NCI-H1417 treated with DMSO at 0.1 percent for 48 hours (cell line): ENCODE results near the gene UBAC2.

Source experiments
- DNase-seq: peaks from one replicate; lab custom pipeline; 2025; lab: John Stamatoyannopoulos, UW

The UBAC2 gene

GRCh38 chr13:99359528-99359927 is 158.9 kb downstream of the UBAC2 start:
- DNase-seq, result no peak

GRCh38 chr13:99360696-99361095 is 160.0 kb downstream of the UBAC2 start:
- no peak for DNase-seq

GRCh38 chr13:99361197-99361596 is 160.5 kb downstream of the UBAC2 start:
- no peak for DNase-seq

GRCh38 chr13:99362362-99362761 is 161.7 kb downstream of the UBAC2 start:
- no peak for DNase-seq

GRCh38 chr13:99363391-99363790 is 162.7 kb downstream of the UBAC2 start:
- no peak for DNase-seq

GRCh38 chr13:99363949-99364348 is 163.3 kb downstream of the UBAC2 start:
- DNase-seq, result no peak

- no peak for DNase-seq
These were observed 165.7 kb downstream of the UBAC2 start for GRCh38 chr13:99366075-99366987.

- no peak for DNase-seq
These were observed 166.5 kb downstream of the UBAC2 start for GRCh38 chr13:99367106-99367616.

- no peak for DNase-seq
These were observed 167.2 kb downstream of the UBAC2 start for GRCh38 chr13:99367663-99368448.

- no peak for DNase-seq
These were observed 170.0 kb downstream of the UBAC2 start for GRCh38 chr13:99370481-99371275.

- DNase-seq, result no peak
These were observed 171.3 kb downstream of the UBAC2 start for GRCh38 chr13:99371956-99372355.

- DNase-seq, result no peak
These were observed 172.8 kb downstream of the UBAC2 start for GRCh38 chr13:99373436-99373835.

GRCh38 chr13:99374169-99374991 is 173.7 kb downstream of the UBAC2 start:
- no peak for DNase-seq

- DNase-seq, result no peak
These were observed 174.5 kb downstream of the UBAC2 start for GRCh38 chr13:99374994-99375737.

GRCh38 chr13:99375738-99376080 is 175.1 kb downstream of the UBAC2 start:
- no peak for DNase-seq

GRCh38 chr13:99376132-99376531 is 175.5 kb downstream of the UBAC2 start:
- DNase-seq, result no peak

GRCh38 chr13:99376924-99377323 is 176.3 kb downstream of the UBAC2 start:
- DNase-seq, result no peak

GRCh38 chr13:99377641-99378040 is 177.0 kb downstream of the UBAC2 start:
- no peak for DNase-seq

- DNase-seq, result no peak
These were observed 178.5 kb downstream of the UBAC2 start for GRCh38 chr13:99378985-99379733.
